Rectal smooth muscle tissue (tissue), 1 donor: ENCODE data around the gene PRKCH.

Source experiments
- H3K27ac ChIP-seq: one replicate; pipeline ENCODE4 v1.7.0; 2013; ENCODE audit warnings: low read depth, low read length, inconsistent platforms
- H3K27me3 ChIP-seq: one replicate; pipeline ENCODE4 v1.7.0; 2013; ENCODE audit warnings: low read length; ENCODE audit not compliant: control insufficient read depth, insufficient read depth
- H3K36me3 ChIP-seq: one replicate; pipeline ENCODE4 v1.7.0; 2013; ENCODE audit warnings: low read length; ENCODE audit not compliant: control insufficient read depth, insufficient read depth
- H3K4me1 ChIP-seq: one replicate; pipeline ENCODE4 v1.7.0; 2013; ENCODE audit warnings: low read length; ENCODE audit not compliant: control insufficient read depth, insufficient read depth
- H3K4me3 ChIP-seq: one replicate; pipeline ENCODE4 v1.7.0; 2013; ENCODE audit warnings: low read length
- H3K9ac ChIP-seq: one replicate; pipeline ENCODE4 v1.7.0; 2013; ENCODE audit warnings: low read length

The PRKCH gene

GRCh38 chr14:61585598-61586543 lies 264.5 kb downstream of the PRKCH start:
- no peak overlapping the region for H3K4me3 ChIP-seq
- peak overlapping the region; percentile 38 for H3K27ac ChIP-seq
- peaks cover 14% of the 10 kb centered on the region for H3K4me1 ChIP-seq
- H3K9ac ChIP-seq, result no peak overlapping the region
- H3K27me3 ChIP-seq, result no peaks in the 10 kb centered on the region
- no peaks in the 10 kb centered on the region for H3K36me3 ChIP-seq

DNA sequence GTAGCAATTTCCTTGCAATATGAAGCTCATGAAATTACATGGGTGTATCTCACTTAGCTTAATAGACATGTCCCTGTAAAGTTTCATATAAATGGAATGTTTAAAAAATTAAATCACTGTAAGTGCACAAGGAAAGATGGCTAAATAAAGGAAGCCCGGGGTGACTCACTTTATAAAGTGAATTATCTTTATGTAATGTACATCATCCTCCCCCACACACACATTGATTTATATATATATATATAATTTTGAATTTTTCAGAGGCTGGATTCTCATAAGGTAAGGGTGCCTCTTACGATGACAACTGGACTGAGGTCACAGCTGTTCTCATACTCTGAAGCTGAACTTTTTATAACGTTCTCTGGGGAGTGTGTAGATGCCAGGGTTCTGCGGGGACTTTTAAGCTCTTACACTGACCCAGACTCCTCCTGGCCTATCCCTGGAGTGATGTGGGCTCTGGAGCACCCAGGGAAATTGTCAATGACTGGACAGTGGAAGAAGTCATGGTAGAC lies 265.2 kb downstream of the PRKCH start:
- H3K9ac ChIP-seq, result no peak overlapping the region
- H3K4me3 ChIP-seq, result no peak overlapping the region
- no peaks in the 10 kb centered on the region for H3K27me3 ChIP-seq
- H3K27ac ChIP-seq, result peak overlapping the region; percentile 38
- H3K4me1 ChIP-seq, result peaks cover 14% of the 10 kb centered on the region
- H3K36me3 ChIP-seq, result no peaks in the 10 kb centered on the region

- H3K36me3 ChIP-seq, result no peaks in the 10 kb centered on the region
- H3K4me1 ChIP-seq, result peaks cover 14% of the 10 kb centered on the region
- peak overlapping the region; percentile 18 for H3K27ac ChIP-seq
- no peaks in the 10 kb centered on the region for H3K27me3 ChIP-seq
- no peak overlapping the region for H3K4me3 ChIP-seq
- no peak overlapping the region for H3K9ac ChIP-seq
Observed at GRCh38 chr14:61587081-61587713, 265.8 kb downstream of the PRKCH start.

- H3K4me3 ChIP-seq, result no peak overlapping the region
- no peaks in the 10 kb centered on the region for H3K27me3 ChIP-seq
- no peak overlapping the region for H3K9ac ChIP-seq
- H3K27ac ChIP-seq, result no peak overlapping the region
- H3K4me1 ChIP-seq, result peaks cover 14% of the 10 kb centered on the region
- H3K36me3 ChIP-seq, result no peaks in the 10 kb centered on the region
Observed at GRCh38 chr14:61588419-61588901, 267.1 kb downstream of the PRKCH start.

GRCh38 chr14:61589691-61590581 lies 268.6 kb downstream of the PRKCH start:
- Histone ChIP-seq H3K36me3 (no peaks in the 10 kb centered on the region), H3K27ac (no peak overlapping the region), H3K27me3 (no peaks in the 10 kb centered on the region), H3K4me3 (no peak overlapping the region), H3K4me1 (peaks cover 14% of the 10 kb centered on the region), H3K9ac (no peak overlapping the region)

DNA sequence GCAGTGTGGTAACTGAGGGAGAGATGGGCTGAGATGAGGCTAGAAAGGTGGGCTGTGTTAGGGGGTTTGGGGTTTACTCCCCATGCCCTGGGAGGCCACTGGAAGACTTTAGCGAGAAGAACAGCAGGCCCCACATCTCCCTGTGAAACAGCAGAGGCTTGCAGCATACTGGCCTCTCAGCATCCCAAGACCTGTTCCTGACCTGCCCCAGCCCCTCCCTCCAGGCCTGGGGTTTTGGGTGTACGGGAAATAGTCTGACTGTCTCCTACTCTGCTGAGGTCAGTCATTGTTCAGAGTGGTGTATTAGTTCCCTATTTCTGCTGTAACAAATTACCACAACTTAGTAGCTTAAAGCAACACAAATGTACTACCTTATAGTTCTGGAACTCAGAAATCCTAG lies 270.5 kb downstream of the PRKCH start:
- Histone ChIP-seq H3K27me3 (no peaks in the 10 kb centered on the region), H3K4me3 (no peak overlapping the region), H3K4me1 (peaks cover 6% of the 10 kb centered on the region), H3K9ac (no peak overlapping the region), H3K36me3 (no peaks in the 10 kb centered on the region), H3K27ac (no peak overlapping the region)

DNA sequence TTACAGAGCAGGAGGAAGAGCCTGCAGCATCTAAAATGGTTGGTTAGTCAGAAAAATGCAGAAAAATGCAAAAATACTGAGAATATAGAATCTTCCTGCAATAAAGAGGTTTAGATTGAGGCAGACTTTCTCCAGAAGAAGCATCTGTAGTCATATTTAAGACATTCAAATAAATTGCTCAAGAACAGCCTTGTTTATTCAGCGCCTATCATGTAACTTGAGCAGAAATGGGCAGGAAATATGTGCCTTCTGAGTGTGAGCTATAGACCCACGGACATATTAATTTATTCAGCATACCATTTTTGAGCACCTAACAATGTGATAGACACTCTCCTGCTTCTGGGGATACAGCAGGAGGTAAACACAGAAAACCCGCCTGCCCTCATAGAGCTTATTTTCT lies 272.0 kb downstream of the PRKCH start:
- H3K9ac ChIP-seq, result no peak overlapping the region
- no peak overlapping the region for H3K27ac ChIP-seq
- peaks cover 2% of the 10 kb centered on the region for H3K4me1 ChIP-seq
- H3K27me3 ChIP-seq, result no peaks in the 10 kb centered on the region
- H3K4me3 ChIP-seq, result no peak overlapping the region
- H3K36me3 ChIP-seq, result no peaks in the 10 kb centered on the region

GRCh38 chr14:61596990-61597389 lies 275.6 kb downstream of the PRKCH start:
- H3K36me3 ChIP-seq, result no peaks in the 10 kb centered on the region
- H3K27me3 ChIP-seq, result no peaks in the 10 kb centered on the region
- no peak overlapping the region for H3K27ac ChIP-seq
- no peaks in the 10 kb centered on the region for H3K4me1 ChIP-seq
- H3K4me3 ChIP-seq, result no peak overlapping the region
- H3K9ac ChIP-seq, result no peak overlapping the region

- Histone ChIP-seq H3K4me1 (no peaks in the 10 kb centered on the region), H3K27ac (no peak overlapping the region), H3K9ac (no peak overlapping the region), H3K4me3 (no peak overlapping the region), H3K27me3 (no peaks in the 10 kb centered on the region), H3K36me3 (no peaks in the 10 kb centered on the region)
Observed at GRCh38 chr14:61598980-61599379, 277.6 kb downstream of the PRKCH start.

GRCh38 chr14:61599942-61600341 lies 278.6 kb downstream of the PRKCH start:
- Histone ChIP-seq H3K9ac (no peak overlapping the region), H3K4me1 (no peaks in the 10 kb centered on the region), H3K27ac (no peak overlapping the region), H3K27me3 (no peaks in the 10 kb centered on the region), H3K36me3 (no peaks in the 10 kb centered on the region), H3K4me3 (no peak overlapping the region)
